SK-N-MC (cell line): Measurements from ENCODE around the gene VARS1.

Experiments
- DNase-seq: peaks from one replicate; pipeline ENCODE4 v3.0.0-alpha.2; 2011; ENCODE audit warnings: low read depth, low spot score
- H3K27ac ChIP-seq: fragments of 200-600 bp; sonication (generic); 2 replicates; pipeline ENCODE4 v1.5.1; 2016; ENCODE audit warnings: mixed run types
- H3K36me3 ChIP-seq: fragments of 200-600 bp; sonication (generic); 2 replicates; pipeline ENCODE4 v1.6.1; 2017; ENCODE audit warnings: antibody characterized with exemption, low read length, mixed read lengths; ENCODE audit not compliant: insufficient read depth
- H3K4me3 ChIP-seq: fragments of 200-600 bp; sonication (generic); 2 replicates; pipeline ENCODE4 v1.5.1; 2016
- H3K9ac ChIP-seq: fragments of 200-600 bp; sonication (generic); 2 replicates; pipeline ENCODE4 v1.8.0; 2017; ENCODE audit warnings: mixed run types, mixed read lengths; ENCODE audit not compliant: insufficient read length
- H3K9me3 ChIP-seq: fragments of 200-600 bp; sonication (generic); 2 replicates; pipeline ENCODE4 v1.6.1; 2017; ENCODE audit warnings: low read depth, mild to moderate bottlenecking, antibody characterized with exemption, low read length, moderate library complexity, mixed read lengths
- EZH2 ChIP-seq: fragments of 200-600 bp; sonication (generic); IDR thresholded peaks from one replicate; pipeline ENCODE4 v1.6.1; 2017; ENCODE audit warnings: antibody characterized with exemption
- FOXP2 ChIP-seq: optimal IDR thresholded peaks from 2 replicates; pipeline ENCODE3; 2011; ENCODE audit warnings: mild to moderate bottlenecking, moderate library complexity; ENCODE audit not compliant: insufficient read depth; ENCODE audit errors: extremely low read length, control extremely low read depth
- POLR2AphosphoS5 ChIP-seq: IDR thresholded peaks from 2 replicates; pipeline ENCODE4 v1.6.1; 2012; ENCODE audit warnings: mild to moderate bottlenecking, low read depth, low read length, borderline replicate concordance

Gene VARS1

GRCh38 chr6:31778999-31779885, 16.3 kb downstream of the VARS1 start:
- no peak for TF ChIP-seq EZH2
- TF ChIP-seq FOXP2, result no peak
- TF ChIP-seq POLR2AphosphoS5, result no peak
- H3K4me3 ChIP-seq, result no peak overlapping the region
- no peaks in the 10 kb centered on the region for H3K9me3 ChIP-seq
- no peak overlapping the region for H3K9ac ChIP-seq
- H3K36me3 ChIP-seq, result peaks cover 64% of the 10 kb centered on the region
- DNase-seq, result no peak
- H3K27ac ChIP-seq, result no peak overlapping the region

- Histone ChIP-seq H3K9me3 (no peaks in the 10 kb centered on the region), H3K4me3 (no peak overlapping the region), H3K36me3 (peaks cover 55% of the 10 kb centered on the region), H3K27ac (peak overlapping the region; percentile 46; the same call in 1 of the 2 replicates), H3K9ac (no peak overlapping the region)
- TF ChIP-seq EZH2 (no peak), POLR2AphosphoS5 (no peak), FOXP2 (no peak)
- no peak for DNase-seq
These were observed 17.4 kb downstream of the VARS1 start for GRCh38 chr6:31778193-31778592.

GRCh38 chr6:31777667-31778050, 17.9 kb downstream of the VARS1 start:
- Histone ChIP-seq H3K9ac (no peak overlapping the region), H3K9me3 (no peaks in the 10 kb centered on the region), H3K27ac (peak overlapping the region; percentile 46; the same call in 1 of the 2 replicates), H3K4me3 (no peak overlapping the region), H3K36me3 (peaks cover 49% of the 10 kb centered on the region)
- TF ChIP-seq POLR2AphosphoS5 (no peak; the same call in 1 of the 2 replicates), EZH2 (no peak), FOXP2 (no peak)
- DNase-seq, result no peak

GRCh38 chr6:31776989-31777666, 18.4 kb downstream of the VARS1 start, which contains the start of gene VWA7:
TSS of gene VWA7 (minus strand) at chr6:31777328. CDS start at chr6:31776779, 549 bp downstream.
- peaks cover 44% of the 10 kb centered on the region for H3K36me3 ChIP-seq
- TF ChIP-seq FOXP2, result no peak
- peak; percentile 39 for TF ChIP-seq POLR2AphosphoS5
- no peak within 1 kb of the TSS for H3K9ac ChIP-seq
- H3K4me3 ChIP-seq, result no peak within 1 kb of the TSS
- H3K27ac ChIP-seq, result peak within 1 kb of the TSS; percentile 46
- H3K9me3 ChIP-seq, result no peaks in the 10 kb centered on the region
- DNase-seq, result no peak

GRCh38 chr6:31776485-31776988, 19.0 kb downstream of the VARS1 start:
- no peaks in the 10 kb centered on the region for H3K9me3 ChIP-seq
- peaks cover 38% of the 10 kb centered on the region for H3K36me3 ChIP-seq
- DNase-seq, result no peak
- H3K9ac ChIP-seq, result no peak overlapping the region
- H3K4me3 ChIP-seq, result no peak overlapping the region
- H3K27ac ChIP-seq, result no peak overlapping the region
- no peak for TF ChIP-seq FOXP2
- no peak for TF ChIP-seq POLR2AphosphoS5
- no peak for TF ChIP-seq EZH2

- H3K36me3 ChIP-seq, result peaks cover 31% of the 10 kb centered on the region
- no peaks in the 10 kb centered on the region for H3K9me3 ChIP-seq
- no peak for DNase-seq
- H3K9ac ChIP-seq, result no peak overlapping the region
- H3K4me3 ChIP-seq, result no peak overlapping the region
- TF ChIP-seq FOXP2 (no peak), EZH2 (no peak), POLR2AphosphoS5 (no peak)
- no peak overlapping the region for H3K27ac ChIP-seq
These were observed 19.7 kb downstream of the VARS1 start for GRCh38 chr6:31775633-31776484.

- no peak for TF ChIP-seq EZH2
- H3K36me3 ChIP-seq, result peaks cover 25% of the 10 kb centered on the region
- no peak for DNase-seq
- no peak overlapping the region for H3K9ac ChIP-seq
- no peak overlapping the region for H3K27ac ChIP-seq
- no peak overlapping the region for H3K4me3 ChIP-seq
- no peaks in the 10 kb centered on the region for H3K9me3 ChIP-seq
These were observed 20.4 kb downstream of the VARS1 start for GRCh38 chr6:31775184-31775583.

- DNase-seq, result no peak
- Histone ChIP-seq H3K9ac (no peak overlapping the region), H3K9me3 (no peaks in the 10 kb centered on the region), H3K27ac (no peak overlapping the region), H3K4me3 (no peak overlapping the region), H3K36me3 (no peaks in the 10 kb centered on the region)
- TF ChIP-seq POLR2AphosphoS5, result no peak
- TF ChIP-seq EZH2, result no peak
- no peak for TF ChIP-seq FOXP2
These were observed 23.6 kb downstream of the VARS1 start for GRCh38 chr6:31771992-31772358.

GRCh38 chr6:31770860-31771259, 24.7 kb downstream of the VARS1 start:
- no peak for DNase-seq
- Histone ChIP-seq H3K9ac (no peak overlapping the region), H3K36me3 (no peaks in the 10 kb centered on the region), H3K4me3 (no peak overlapping the region), H3K27ac (no peak overlapping the region), H3K9me3 (no peaks in the 10 kb centered on the region)
- TF ChIP-seq FOXP2 (no peak), EZH2 (no peak), POLR2AphosphoS5 (no peak)
